HEK293 (cell line): ENCODE results near the gene TTC7B.

Experiments used
- CTCF ChIA-PET: fragments of 350-600 bp; formaldehyde crosslinking; extraction: SDS; loops from one replicate; lab custom pipeline; 2021; ENCODE audit warnings: antibody characterized with exemption; lab: Yijun Ruan, JAX
- POLR2A ChIA-PET: fragments of 300-600 bp; formaldehyde crosslinking; extraction: SDS; loops from one replicate; lab custom pipeline; 2020; ENCODE audit warnings: antibody characterized with exemption, inconsistent platforms; lab: Yijun Ruan, JAX
- H3K27ac ChIP-seq: fragments of 200-500 bp; sonication (Bioruptor generic); 2 replicates; pipeline ENCODE4 v1.5.1; 2014; ENCODE audit warnings: low read depth, low read length, control low read depth, inconsistent platforms; ENCODE audit errors: extremely low read depth
- H3K36me3 ChIP-seq, 2 experiments: fragments of 200-500 bp in 1 of 2; sonication (Bioruptor generic) in 1 of 2; 1 replicate in 1 of 2; 2 replicates in 1 of 2; pipeline ENCODE4 v1.5.1; 2014 to 2017; ENCODE audit warnings: inconsistent platforms in 2 of 2, low read length in 2 of 2; ENCODE audit not compliant: control insufficient read depth in 2 of 2, insufficient read depth in 1 of 2
- H3K4me1 ChIP-seq: fragments of 200-500 bp; sonication (Bioruptor generic); 2 replicates; pipeline ENCODE4 v1.5.1; 2014; ENCODE audit warnings: mild to moderate bottlenecking, low read length, inconsistent platforms; ENCODE audit not compliant: control insufficient read depth, insufficient read depth
- H3K4me3 ChIP-seq: 2 replicates; pipeline ENCODE4 v1.5.1; 2011; ENCODE audit warnings: low read depth, mild to moderate bottlenecking, control low read depth, low read length, moderate library complexity
- H3K9me3 ChIP-seq: fragments of 200-500 bp; sonication (Bioruptor generic); 2 replicates; pipeline ENCODE4 v1.5.1; 2014; ENCODE audit warnings: low read depth, low read length, inconsistent platforms; ENCODE audit not compliant: control insufficient read depth, insufficient read depth
- BCL11B ChIP-seq: fragments of 450-650 bp; formaldehyde crosslinking; IDR thresholded peaks from 2 replicates; pipeline ENCODE4 v1.5.1; 2016; ENCODE audit warnings: low read depth, missing biosample characterization, missing genetic modification characterization
- FEZF1 ChIP-seq: fragments of 450-650 bp; formaldehyde crosslinking; IDR thresholded peaks from 2 replicates; pipeline ENCODE4 v1.5.1; 2016; ENCODE audit warnings: missing biosample characterization, missing genetic modification characterization
- SALL2 ChIP-seq: fragments of 450-650 bp; formaldehyde crosslinking; IDR thresholded peaks from 2 replicates; pipeline ENCODE4 v1.5.0; 2017; ENCODE audit warnings: missing biosample characterization, mild to moderate bottlenecking, missing genetic modification characterization, borderline replicate concordance
- ZBTB44 ChIP-seq: fragments of 450-650 bp; IDR thresholded peaks from 2 replicates; pipeline ENCODE4 v1.5.1; 2018; ENCODE audit warnings: missing biosample characterization, mild to moderate bottlenecking, missing genetic modification characterization
- ZBTB6 ChIP-seq: fragments of 450-650 bp; formaldehyde crosslinking; IDR thresholded peaks from 2 replicates; pipeline ENCODE4 v1.5.1; 2017; ENCODE audit warnings: missing biosample characterization, missing genetic modification characterization
- ZEB2 ChIP-seq: fragments of 450-650 bp; formaldehyde crosslinking; IDR thresholded peaks from 2 replicates; pipeline ENCODE4 v1.5.1; 2016; ENCODE audit warnings: missing biosample characterization, missing genetic modification characterization
- ZFP3 ChIP-seq: fragments of 450-650 bp; formaldehyde crosslinking; IDR thresholded peaks from 2 replicates; pipeline ENCODE4 v1.5.1; 2016; ENCODE audit warnings: low read depth, missing biosample characterization, missing genetic modification characterization
- ZNF10 ChIP-seq: fragments of 450-650 bp; formaldehyde crosslinking; IDR thresholded peaks from 2 replicates; pipeline ENCODE4 v1.5.1; 2017; ENCODE audit warnings: missing biosample characterization, missing genetic modification characterization
- ZNF132 ChIP-seq: fragments of 450-650 bp; formaldehyde crosslinking; IDR thresholded peaks from 2 replicates; pipeline ENCODE4 v1.5.1; 2017; ENCODE audit warnings: missing biosample characterization, missing genetic modification characterization, borderline replicate concordance
- ZNF169 ChIP-seq: fragments of 450-650 bp; formaldehyde crosslinking; IDR thresholded peaks from 2 replicates; pipeline ENCODE4 v1.5.1; 2016; ENCODE audit warnings: missing biosample characterization, missing genetic modification characterization
- ZNF280C ChIP-seq: fragments of 450-650 bp; formaldehyde crosslinking; IDR thresholded peaks from 2 replicates; pipeline ENCODE4 v1.5.1; 2016; ENCODE audit warnings: missing biosample characterization, missing genetic modification characterization
- ZNF521 ChIP-seq: fragments of 450-650 bp; formaldehyde crosslinking; IDR thresholded peaks from 2 replicates; pipeline ENCODE4 v1.5.1; 2017; ENCODE audit warnings: missing biosample characterization, mild to moderate bottlenecking, missing genetic modification characterization
- ZNF585B ChIP-seq: fragments of 450-650 bp; formaldehyde crosslinking; IDR thresholded peaks from 2 replicates; pipeline ENCODE4 v1.5.1; 2016; ENCODE audit warnings: missing biosample characterization, missing genetic modification characterization
- ZNF629 ChIP-seq: fragments of 450-650 bp; formaldehyde crosslinking; IDR thresholded peaks from 2 replicates; pipeline ENCODE4 v1.5.1; 2017; ENCODE audit warnings: missing biosample characterization, missing genetic modification characterization
- ZNF639 ChIP-seq: fragments of 450-650 bp; formaldehyde crosslinking; IDR thresholded peaks from 2 replicates; pipeline ENCODE4 v1.5.1; 2016; ENCODE audit warnings: missing biosample characterization, missing genetic modification characterization
- ZNF768 ChIP-seq: fragments of 450-650 bp; formaldehyde crosslinking; IDR thresholded peaks from 2 replicates; pipeline ENCODE4 v1.5.1; 2018; ENCODE audit warnings: missing biosample characterization, mild to moderate bottlenecking, missing genetic modification characterization
- ZNF777 ChIP-seq: fragments of 450-650 bp; formaldehyde crosslinking; IDR thresholded peaks from 2 replicates; pipeline ENCODE4 v1.5.1; 2017; ENCODE audit warnings: missing biosample characterization, missing genetic modification characterization, borderline replicate concordance
- ZNF785 ChIP-seq: fragments of 450-650 bp; formaldehyde crosslinking; IDR thresholded peaks from 2 replicates; pipeline ENCODE4 v1.5.1; 2016; ENCODE audit warnings: missing biosample characterization, missing genetic modification characterization
- ZNF843 ChIP-seq: fragments of 450-650 bp; formaldehyde crosslinking; IDR thresholded peaks from 2 replicates; pipeline ENCODE4 v1.5.1; 2016; ENCODE audit warnings: missing biosample characterization, missing genetic modification characterization
- ZSCAN4 ChIP-seq: fragments of 450-650 bp; formaldehyde crosslinking; IDR thresholded peaks from 2 replicates; pipeline ENCODE4 v1.5.1; 2017; ENCODE audit warnings: missing biosample characterization, missing genetic modification characterization

Gene TTC7B

GRCh38 chr14:90743826-90744225 lies 72.4 kb downstream of the TTC7B start (continued):
- no peak for TF ChIP-seq ZBTB6
- no peak for TF ChIP-seq ZEB2 (tag by site-specific recombination)
- TF ChIP-seq BCL11B = no peak
- no peak for TF ChIP-seq ZNF280C (tag by site-specific recombination)
- no peak for TF ChIP-seq SALL2 (tag by site-specific recombination)
- TF ChIP-seq ZNF521 (tag by site-specific recombination) = no peak
- TF ChIP-seq ZFP3 (tag by site-specific recombination) = no peak

GRCh38 chr14:90743425-90743824 lies 72.8 kb downstream of the TTC7B start:
- H3K27ac ChIP-seq = no peak overlapping the region
- H3K36me3 ChIP-seq = peaks cover 0 to 15% of the 10 kb centered on the region in 2 experiments; a peak in 2 of 3 replicates
- H3K9me3 ChIP-seq = no peaks in the 10 kb centered on the region
- POLR2A ChIA-PET = no interaction called here
- no peaks in the 10 kb centered on the region for H3K4me1 ChIP-seq
- CTCF ChIA-PET = interaction anchor here (0.6 to 1.9 kb wide), 2 partner anchors 12 to 39 kb away, joined by 3 to 4 read pairs; no protein-coding TSS in a partner anchor
- H3K4me3 ChIP-seq = no peak overlapping the region
- TF ChIP-seq ZNF132 (tag by site-specific recombination) = no peak
- no peak for TF ChIP-seq ZNF843 (tag by site-specific recombination)
- TF ChIP-seq ZNF280C (tag by site-specific recombination) = no peak
- TF ChIP-seq ZNF629 (tag by site-specific recombination) = no peak
- TF ChIP-seq ZNF777 (tag by site-specific recombination) = no peak
- TF ChIP-seq ZSCAN4 (tag by site-specific recombination) = no peak
- TF ChIP-seq FEZF1 (tag by site-specific recombination) = no peak
- no peak for TF ChIP-seq ZNF10
- TF ChIP-seq ZNF768 (tag by site-specific recombination) = no peak
- TF ChIP-seq ZNF585B (tag by site-specific recombination) = no peak
- no peak for TF ChIP-seq ZNF785 (tag by site-specific recombination)
- TF ChIP-seq ZBTB44 (tag by site-specific recombination) = no peak
- TF ChIP-seq ZNF639 (tag by site-specific recombination) = no peak
- no peak for TF ChIP-seq ZNF169 (tag by site-specific recombination)
